ENCODE data around the gene DSN1. TPM values are rescaled to one million over a fixed set of nuclear protein-coding genes. Genes with fewer than 3 reads are reported as not detected.

The DSN1 gene
- total and polyA plus RNA-seq, 2 of the 8 experiments (the other 6 are each of a cell fraction or from before 2014, with no cell fraction given), result 12.0 to 26.2 TPM

DNA sequence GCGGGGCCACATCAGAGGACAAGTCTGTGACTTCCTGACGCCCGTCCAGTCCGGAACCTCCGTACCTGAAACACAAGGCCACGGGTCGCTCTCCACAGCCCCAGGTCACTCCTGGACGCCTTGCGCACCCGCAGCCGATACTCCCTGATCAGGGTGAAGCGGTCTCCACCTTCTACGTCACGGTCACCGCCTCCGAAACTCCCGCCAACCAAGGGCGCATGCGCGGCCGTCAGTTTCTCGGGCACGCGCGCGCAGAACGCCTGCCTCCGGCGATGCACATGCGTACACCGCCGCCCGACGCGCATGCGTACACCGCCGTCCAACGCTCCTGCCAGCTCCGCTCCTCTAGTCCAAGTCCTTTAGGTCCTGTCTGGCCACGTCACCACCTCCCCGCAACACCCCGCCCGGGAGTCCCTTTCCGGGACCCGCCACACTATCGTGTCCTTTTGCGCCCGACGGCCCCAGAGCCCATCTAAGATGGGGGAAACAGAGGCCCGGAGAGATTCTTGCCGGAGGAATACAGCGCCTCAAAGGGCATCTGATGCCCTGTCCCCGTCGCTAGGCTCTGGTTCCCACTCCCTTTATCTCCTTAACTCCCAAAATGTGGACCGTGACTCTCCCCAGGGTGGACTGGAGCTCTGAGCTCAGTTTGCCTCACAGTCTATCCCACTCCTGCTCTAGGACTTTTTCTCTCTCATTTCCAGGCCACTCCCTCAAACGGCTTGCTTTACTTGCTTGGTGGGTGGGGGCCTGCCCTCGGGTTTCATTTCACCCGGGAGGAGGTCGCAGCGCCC lies at the start of gene DSN1 (continued):
- TF ChIP-seq GABPA (IDR thresholded peaks at IDR 0.05; ENCODE audit: borderline replicate concordance, insufficient read depth, low read length), result no peak
- TF ChIP-seq KDM4A (IDR thresholded peaks at IDR 0.05; ENCODE audit: low read depth, low read length, severe bottlenecking), result peak; percentile 76
- TF ChIP-seq POLR2A (IDR thresholded peaks at IDR 0.05; ENCODE audit: control extremely low read depth in 1 of 2, low read depth in 2 of 2, low read length in 2 of 2), result peak; percentile 59 to 87
- TF ChIP-seq PHF8 (conservative IDR thresholded peaks at IDR 0.05; ENCODE audit: low read depth, low read length), result peak; percentile 88
- peak; percentile 35 for TF ChIP-seq TAF7 (optimal IDR thresholded peaks at IDR 0.05; ENCODE audit: borderline replicate concordance, low read depth, low read length)
- TF ChIP-seq, protein P1, sequence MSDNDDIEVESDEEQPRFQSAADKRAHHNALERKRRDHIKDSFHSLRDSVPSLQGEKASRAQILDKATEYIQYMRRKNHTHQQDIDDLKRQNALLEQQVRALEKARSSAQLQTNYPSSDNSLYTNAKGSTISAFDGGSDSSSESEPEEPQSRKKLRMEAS (IDR thresholded peaks at IDR 0.05), result peak; percentile 85
- TF ChIP-seq KDM1A (IDR thresholded peaks at IDR 0.05; ENCODE audit: borderline replicate concordance, low read length), result no peak
- no peak for TF ChIP-seq POU5F1 (IDR thresholded peaks at IDR 0.05; ENCODE audit: low read depth, low read length)
- TF ChIP-seq CREB1 (IDR thresholded peaks at IDR 0.05), result peak; percentile 86
- no peak for TF ChIP-seq RNF2 (IDR thresholded peaks at IDR 0.05; ENCODE audit: borderline replicate concordance, low read depth, low read length, missing control alignments, poor library complexity, severe bottlenecking)
- TF ChIP-seq, protein P2, sequence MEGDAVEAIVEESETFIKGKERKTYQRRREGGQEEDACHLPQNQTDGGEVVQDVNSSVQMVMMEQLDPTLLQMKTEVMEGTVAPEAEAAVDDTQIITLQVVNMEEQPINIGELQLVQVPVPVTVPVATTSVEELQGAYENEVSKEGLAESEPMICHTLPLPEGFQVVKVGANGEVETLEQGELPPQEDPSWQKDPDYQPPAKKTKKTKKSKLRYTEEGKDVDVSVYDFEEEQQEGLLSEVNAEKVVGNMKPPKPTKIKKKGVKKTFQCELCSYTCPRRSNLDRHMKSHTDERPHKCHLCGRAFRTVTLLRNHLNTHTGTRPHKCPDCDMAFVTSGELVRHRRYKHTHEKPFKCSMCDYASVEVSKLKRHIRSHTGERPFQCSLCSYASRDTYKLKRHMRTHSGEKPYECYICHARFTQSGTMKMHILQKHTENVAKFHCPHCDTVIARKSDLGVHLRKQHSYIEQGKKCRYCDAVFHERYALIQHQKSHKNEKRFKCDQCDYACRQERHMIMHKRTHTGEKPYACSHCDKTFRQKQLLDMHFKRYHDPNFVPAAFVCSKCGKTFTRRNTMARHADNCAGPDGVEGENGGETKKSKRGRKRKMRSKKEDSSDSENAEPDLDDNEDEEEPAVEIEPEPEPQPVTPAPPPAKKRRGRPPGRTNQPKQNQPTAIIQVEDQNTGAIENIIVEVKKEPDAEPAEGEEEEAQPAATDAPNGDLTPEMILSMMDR (IDR thresholded peaks at IDR 0.05; ENCODE audit: control extremely low read depth in 1 of 3, insufficient read depth in 1 of 3, low read depth in 1 of 3, low read length in 3 of 3), result peak in 1 of 3 experiments; percentile 88; a peak in 1 of 4 replicates
- no peak for TF ChIP-seq SRF (IDR thresholded peaks at IDR 0.05; ENCODE audit: low read depth, low read length)
- peak; percentile 44 to 50; a peak in 2 of 4 replicates for TF ChIP-seq SIN3A (conservative IDR thresholded peaks at IDR 0.05 in 1 of 2, IDR thresholded peaks at IDR 0.05 in 1 of 2; ENCODE audit: low read depth in 1 of 2, low read length in 2 of 2)
- no peak for TF ChIP-seq GTF2F1 (IDR thresholded peaks at IDR 0.05; ENCODE audit: borderline replicate concordance, low read depth, low read length)
- TF ChIP-seq, protein P3, sequence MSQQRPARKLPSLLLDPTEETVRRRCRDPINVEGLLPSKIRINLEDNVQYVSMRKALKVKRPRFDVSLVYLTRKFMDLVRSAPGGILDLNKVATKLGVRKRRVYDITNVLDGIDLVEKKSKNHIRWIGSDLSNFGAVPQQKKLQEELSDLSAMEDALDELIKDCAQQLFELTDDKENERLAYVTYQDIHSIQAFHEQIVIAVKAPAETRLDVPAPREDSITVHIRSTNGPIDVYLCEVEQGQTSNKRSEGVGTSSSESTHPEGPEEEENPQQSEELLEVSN (IDR thresholded peaks at IDR 0.05), result peak; percentile 93
- TF ChIP-seq BACH1 (IDR thresholded peaks at IDR 0.05; ENCODE audit: low read length), result 0 out of 2 replicates have a peak, but pooled peaks have one; percentile 45
- TF ChIP-seq RAD21 (IDR thresholded peaks at IDR 0.05 in 1 of 2, conservative IDR thresholded peaks at IDR 0.05 in 1 of 2; ENCODE audit: low read depth in 2 of 2, low read length in 2 of 2), result no peak; a peak in 2 of 4 replicates
- TF ChIP-seq RBBP5 (IDR thresholded peaks at IDR 0.05; ENCODE audit: borderline replicate concordance, low read depth, low read length), result peak; percentile 80; the same call in 1 of the 2 replicates

All from H1 (cell line).